Body of pancreas (tissue), 4 donors: ENCODE measurements around the gene MICAL1. TPM values are rescaled to one million over a fixed set of nuclear protein-coding genes. Genes with fewer than 3 reads are reported as not detected.
A peak's percentile ranks its signal among the peaks of the same experiment; 100 is the strongest.

Experiments used
- ATAC-seq: fragments of 150-250 bp; one replicate; pipeline ENCODE4 v1.9.1; 2016
- DNase-seq, 4 donors: peaks; one replicate each; pipeline ENCODE4 v3.0.0-alpha.2; 2019
- H3K27ac ChIP-seq, 4 donors: fragments of 200-600 bp; sonication (generic); 1 replicate in 3 of 4; 2 replicates in 1 of 4; pipeline versions ENCODE4 v1.5.1 to v1.6.1; 2016 to 2019; ENCODE audit warnings: mild to moderate bottlenecking in 1 of 4, mixed read lengths in 1 of 4, moderate library complexity in 1 of 4
- H3K27me3 ChIP-seq, 2 donors: fragments of 200-600 bp; sonication (generic); one replicate each; pipeline ENCODE4 v1.6.0; 2016; ENCODE audit warnings: mild to moderate bottlenecking in 1 of 2
- H3K36me3 ChIP-seq, 2 donors: fragments of 200-600 bp; sonication (generic); replicated peaks in 1 of 2; 2 replicates each; pipeline ENCODE4 v1.5.1; 2016; ENCODE audit warnings: low read depth in 2 of 2; ENCODE audit not compliant: insufficient read depth in 1 of 2
- H3K4me1 ChIP-seq: fragments of 200-600 bp; sonication (generic); one replicate; pipeline ENCODE4 v1.6.0; 2016
- H3K4me3 ChIP-seq, 2 donors: fragments of 200-600 bp; sonication (generic); 1 replicate in 1 of 2; 2 replicates in 1 of 2; pipeline ENCODE4 v1.5.1; 2016 to 2019
- H3K9me3 ChIP-seq, 3 donors: fragments of 200-600 bp; sonication (generic); 1 replicate in 2 of 3; 2 replicates in 1 of 3; pipeline ENCODE4 v1.5.1; 2016
- POLR2A ChIP-seq, 3 donors: fragments of 450-650 bp; IDR thresholded peaks; one replicate each; pipeline ENCODE4 v1.6.1; 2016; ENCODE audit warnings: antibody characterized with exemption in 3 of 3, mild to moderate bottlenecking in 2 of 3
- WGBS, 2 donors: methylation state at CpG; one replicate each; pipeline ENCODE4 v1.1.5; 2017; 5-methylcytosine and 5-hydroxymethylcytosine counted together
- intact Hi-C: fragments of 100-400 bp; cut with DNase I; formaldehyde crosslinking; loops from one replicate; pipeline ENCODE4 v1.15.1; 2023
- total RNA-seq, 2 donors: library from RNA; depleted of rRNA; stranded (reverse); fragments of >200 nt; gene quantifications; one replicate each; pipeline ENCODE4 v1.1.0, GENCODE V29; 2016
- TF ChIP-seq, protein P1 (sequence below), 7 experiments: fragments of 450-650 bp in 4 of 7; fragments of 200-600 bp in 3 of 7; sonication (generic) in 3 of 7; IDR thresholded peaks; one replicate each; pipeline ENCODE4 v1.5.1; 2016 to 2019; ENCODE audit warnings: antibody characterized with exemption in 7 of 7

Gene MICAL1
- total RNA-seq, 2 donors from 2014 or later = 16.1 to 26.0 TPM

DNA sequence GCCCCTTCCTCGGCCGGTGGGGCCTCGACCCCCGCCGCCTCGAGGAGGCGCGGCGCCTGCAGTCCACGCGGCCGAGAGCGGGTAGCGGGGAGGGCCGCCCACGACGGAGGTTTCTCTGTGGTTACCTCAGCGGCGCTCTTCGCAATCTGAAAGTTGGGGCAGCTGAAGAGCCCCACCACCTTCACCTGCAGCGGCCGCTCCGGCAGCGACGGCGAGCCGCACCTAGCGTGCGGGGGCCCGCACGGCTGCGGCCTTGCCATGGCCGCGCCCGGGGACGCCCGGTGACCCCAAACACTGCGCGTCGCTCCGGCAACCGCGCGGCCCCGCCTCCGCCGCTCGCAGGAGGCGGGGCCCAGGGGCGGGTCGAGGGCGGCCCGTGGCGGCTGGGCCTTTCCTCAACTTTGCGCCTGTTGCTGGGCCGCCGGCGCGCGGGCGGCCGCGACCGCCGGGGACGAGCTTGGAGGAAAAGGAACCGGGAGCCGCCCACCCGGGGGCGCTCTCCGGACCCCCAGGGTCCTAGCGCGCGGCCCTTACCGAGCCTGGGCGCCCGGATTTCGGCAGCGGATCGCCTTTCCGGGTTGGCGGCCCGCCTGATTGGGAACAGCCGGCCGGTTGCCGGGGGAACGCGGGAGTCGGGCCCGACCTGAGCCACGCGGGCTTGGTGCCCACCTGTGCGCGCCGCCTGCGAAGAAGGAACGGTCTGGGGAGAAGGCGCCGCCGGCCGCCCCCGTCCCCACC lies 15.1 kb downstream of the MICAL1 start, which contains the start of the genes PPIL6 and SMPD2:
TSS of gene PPIL6 (minus strand) at position 298 of the 738 bp plus-strand sequence. CDS start at position 260, 38 bp downstream.
TSS of gene SMPD2 (plus strand) at position 394 of the 738 bp plus-strand sequence. CDS start 398 bp downstream, outside the sequence.
- no peaks in the 10 kb centered on the region for H3K9me3 ChIP-seq
- WGBS, 2 donors = 0 to 1% methylated on average over 18 to 98 of the region's 102 CpGs
- DNase-seq (peak; percentile 86 to 91 (median 90)), ATAC-seq (peak; percentile 93)
- no peaks in the 10 kb centered on the region for H3K27me3 ChIP-seq
- peak within 1 kb of the TSS; percentile 57 to 59 for H3K4me3 ChIP-seq
- peaks cover 28% of the 10 kb centered on the region for H3K4me1 ChIP-seq
- H3K36me3 ChIP-seq = no peaks in the 10 kb centered on the region
- H3K27ac ChIP-seq = peak within 1 kb of the TSS; percentile 47 to 90 (median 84)
- TF ChIP-seq, protein P1, sequence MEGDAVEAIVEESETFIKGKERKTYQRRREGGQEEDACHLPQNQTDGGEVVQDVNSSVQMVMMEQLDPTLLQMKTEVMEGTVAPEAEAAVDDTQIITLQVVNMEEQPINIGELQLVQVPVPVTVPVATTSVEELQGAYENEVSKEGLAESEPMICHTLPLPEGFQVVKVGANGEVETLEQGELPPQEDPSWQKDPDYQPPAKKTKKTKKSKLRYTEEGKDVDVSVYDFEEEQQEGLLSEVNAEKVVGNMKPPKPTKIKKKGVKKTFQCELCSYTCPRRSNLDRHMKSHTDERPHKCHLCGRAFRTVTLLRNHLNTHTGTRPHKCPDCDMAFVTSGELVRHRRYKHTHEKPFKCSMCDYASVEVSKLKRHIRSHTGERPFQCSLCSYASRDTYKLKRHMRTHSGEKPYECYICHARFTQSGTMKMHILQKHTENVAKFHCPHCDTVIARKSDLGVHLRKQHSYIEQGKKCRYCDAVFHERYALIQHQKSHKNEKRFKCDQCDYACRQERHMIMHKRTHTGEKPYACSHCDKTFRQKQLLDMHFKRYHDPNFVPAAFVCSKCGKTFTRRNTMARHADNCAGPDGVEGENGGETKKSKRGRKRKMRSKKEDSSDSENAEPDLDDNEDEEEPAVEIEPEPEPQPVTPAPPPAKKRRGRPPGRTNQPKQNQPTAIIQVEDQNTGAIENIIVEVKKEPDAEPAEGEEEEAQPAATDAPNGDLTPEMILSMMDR (IDR thresholded peaks at IDR 0.05) = peak in 4 of 7 experiments; percentile 3 to 47 (median 26)
- TF ChIP-seq POLR2A (IDR thresholded peaks at IDR 0.05) = peak; percentile 41 to 66 (median 62)
- intact Hi-C loops = no loop called here

DNA sequence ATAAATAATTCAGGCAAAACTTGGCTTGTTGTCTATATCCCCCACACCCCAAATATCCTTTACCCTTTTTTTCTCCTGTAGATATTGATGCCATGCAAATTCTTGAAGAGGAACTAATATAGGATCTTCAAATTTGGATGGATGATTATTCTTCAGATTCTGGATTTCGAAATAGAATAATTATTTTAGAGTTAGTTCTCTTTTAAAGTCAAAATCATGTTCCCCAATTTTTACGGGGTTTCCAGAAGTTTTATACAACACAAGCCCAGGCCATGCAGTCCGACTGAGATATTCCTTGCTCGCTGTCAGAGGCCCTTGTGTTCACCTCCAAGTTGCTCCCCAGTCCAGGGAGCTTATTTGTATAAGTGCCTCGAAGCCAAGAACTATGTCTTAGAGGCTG lies 19.5 kb downstream of the MICAL1 start:
- ATAC-seq (no peak), DNase-seq (no peak)
- TF ChIP-seq, protein P1 (IDR thresholded peaks at IDR 0.05) = no peak
- TF ChIP-seq POLR2A (IDR thresholded peaks at IDR 0.05) = no peak
- Histone ChIP-seq H3K4me1 (peaks cover 15% of the 10 kb centered on the region), H3K27me3 (no peaks in the 10 kb centered on the region), H3K4me3 (no peak overlapping the region), H3K36me3 (no peaks in the 10 kb centered on the region), H3K9me3 (no peaks in the 10 kb centered on the region), H3K27ac (no peak overlapping the region)
- 85 to 90% methylated on average over 5 of the region's 5 CpGs for WGBS, 2 donors
- intact Hi-C loops = no loop called here

DNA sequence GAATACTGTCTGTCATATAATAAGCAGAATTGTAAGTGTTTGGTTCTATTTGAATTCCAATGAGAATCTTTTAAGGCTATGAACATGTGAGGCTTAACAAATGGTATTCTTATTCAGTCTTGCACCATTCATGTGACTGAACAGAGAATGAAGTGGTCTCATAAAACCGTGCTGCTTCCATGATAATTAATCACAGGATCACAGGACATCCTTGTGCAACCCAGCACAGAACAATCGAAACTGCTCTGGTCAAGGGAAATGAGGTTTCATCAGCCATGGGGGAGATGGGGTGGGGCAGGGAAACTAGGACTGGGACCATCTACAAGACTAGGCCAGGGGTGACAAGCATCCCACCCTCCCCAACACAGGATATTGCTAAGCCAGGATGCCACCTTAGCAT lies 21.1 kb downstream of the MICAL1 start:
- intact Hi-C loops = no loop called here
- 32 to 48% methylated on average over 2 of the region's 2 CpGs for WGBS, 2 donors
- no peak for DNase-seq
- no peaks in the 10 kb centered on the region for H3K27me3 ChIP-seq
- TF ChIP-seq, protein P1 (IDR thresholded peaks at IDR 0.05) = no peak
- no peak for TF ChIP-seq POLR2A (IDR thresholded peaks at IDR 0.05)
- peaks cover 14% of the 10 kb centered on the region for H3K4me1 ChIP-seq
- no peak overlapping the region for H3K27ac ChIP-seq
- no peaks in the 10 kb centered on the region for H3K36me3 ChIP-seq
- no peaks in the 10 kb centered on the region for H3K9me3 ChIP-seq
- no peak overlapping the region for H3K4me3 ChIP-seq
- ATAC-seq = no peak

DNA sequence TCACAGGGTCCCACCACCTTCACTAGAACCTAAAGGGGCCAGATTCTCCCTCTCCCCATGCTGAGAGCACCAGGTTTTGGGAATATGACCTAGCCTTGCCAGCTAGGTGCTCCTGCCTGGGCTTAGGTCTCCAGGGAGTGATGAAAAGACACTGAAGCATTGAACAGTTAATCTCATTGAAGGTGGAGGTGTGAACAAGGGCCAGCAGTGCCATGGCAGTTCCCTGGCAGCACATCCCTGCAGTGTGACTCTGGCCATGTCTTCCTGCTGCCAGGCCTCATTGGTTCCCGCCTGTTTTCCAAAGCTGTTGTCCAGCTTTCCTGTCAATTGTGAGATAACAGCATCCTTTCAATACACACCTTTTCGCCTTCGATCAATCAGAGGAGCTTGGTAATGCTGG lies 26.1 kb downstream of the MICAL1 start:
- DNase-seq (no peak), ATAC-seq (no peak)
- no peaks in the 10 kb centered on the region for H3K9me3 ChIP-seq
- no peak overlapping the region for H3K27ac ChIP-seq
- no peak overlapping the region for H3K4me3 ChIP-seq
- peaks cover 8% of the 10 kb centered on the region for H3K4me1 ChIP-seq
- intact Hi-C loops = no loop called here
- 96 to 98% methylated on average over 3 of the region's 3 CpGs for WGBS, 2 donors
- TF ChIP-seq POLR2A (IDR thresholded peaks at IDR 0.05) = no peak
- TF ChIP-seq, protein P1 (IDR thresholded peaks at IDR 0.05) = no peak
- no peaks in the 10 kb centered on the region for H3K27me3 ChIP-seq
- H3K36me3 ChIP-seq = no peaks in the 10 kb centered on the region
